Esophagus squamous epithelium (tissue), 5 donors: Measurements from ENCODE around the gene TCIRG1. TPM values are rescaled to one million over a fixed set of nuclear protein-coding genes. Genes with fewer than 3 reads are reported as not detected.

Experiments
- DNase-seq: peaks from one replicate; lab custom pipeline; 2025; lab: John Stamatoyannopoulos, UW
- H3K27ac ChIP-seq, 4 donors: fragments of 200-600 bp; sonication (generic); one replicate each; pipeline ENCODE4 v1.5.1; 2016 to 2019; ENCODE audit warnings: mild to moderate bottlenecking in 1 of 4
- H3K27me3 ChIP-seq, 4 donors: fragments of 200-600 bp; sonication (generic); 1 replicate in 3 of 4; 2 replicates in 1 of 4; pipeline versions ENCODE4 v1.5.1 to v1.6.0; 2017 to 2021; ENCODE audit warnings: antibody characterized with exemption in 1 of 4
- H3K36me3 ChIP-seq, 3 donors: fragments of 200-600 bp; sonication (generic); one replicate each; pipeline ENCODE4 v1.5.1; 2016 to 2019
- H3K4me1 ChIP-seq, 3 donors: fragments of 200-600 bp; sonication (generic); one replicate each; pipeline ENCODE4 v1.5.1; 2017 to 2019
- H3K4me3 ChIP-seq, 4 donors: fragments of 200-600 bp; sonication (generic); 1 replicate in 3 of 4; 2 replicates in 1 of 4; pipeline ENCODE4 v1.5.1; 2016 to 2019; ENCODE audit warnings: mild to moderate bottlenecking in 2 of 4, moderate library complexity in 1 of 4
- H3K9me3 ChIP-seq, 3 donors: fragments of 200-600 bp; sonication (generic); one replicate each; pipeline ENCODE4 v1.5.1; 2016 to 2019
- POLR2A ChIP-seq, 4 donors: fragments of 450-650 bp; IDR thresholded peaks; one replicate each; pipeline ENCODE4 v1.6.1; 2017; ENCODE audit warnings: antibody characterized with exemption in 4 of 4, mild to moderate bottlenecking in 4 of 4, moderate library complexity in 3 of 4
- WGBS, 2 donors: methylation state at CpG; one replicate each; pipeline ENCODE4 v1.1.5; 2018; 5-methylcytosine and 5-hydroxymethylcytosine counted together
- intact Hi-C: fragments of 100-400 bp; cut with DNase I; formaldehyde crosslinking; loops from one replicate; pipeline ENCODE4 v1.15.0; 2022
- total RNA-seq, 4 donors: library from RNA; depleted of rRNA; stranded (reverse); fragments of >200 nt; gene quantifications; one replicate each; pipeline ENCODE4 v1.1.0, GENCODE V29; 2016
- TF ChIP-seq, protein P1 (sequence below), 6 experiments: fragments of 450-650 bp in 4 of 6; fragments of 200-600 bp in 2 of 6; sonication (generic) in 2 of 6; IDR thresholded peaks; one replicate each; pipeline ENCODE4 v1.5.1; 2016 to 2019; ENCODE audit warnings: antibody characterized with exemption in 6 of 6, mild to moderate bottlenecking in 4 of 6, moderate library complexity in 4 of 6
- donor health status: DM: yes; HTN: yes; CAD: no.

Gene TCIRG1
- total RNA-seq, 4 donors from 2014 or later, result 46.6 to 70.5 (median 63.5) TPM

DNA sequence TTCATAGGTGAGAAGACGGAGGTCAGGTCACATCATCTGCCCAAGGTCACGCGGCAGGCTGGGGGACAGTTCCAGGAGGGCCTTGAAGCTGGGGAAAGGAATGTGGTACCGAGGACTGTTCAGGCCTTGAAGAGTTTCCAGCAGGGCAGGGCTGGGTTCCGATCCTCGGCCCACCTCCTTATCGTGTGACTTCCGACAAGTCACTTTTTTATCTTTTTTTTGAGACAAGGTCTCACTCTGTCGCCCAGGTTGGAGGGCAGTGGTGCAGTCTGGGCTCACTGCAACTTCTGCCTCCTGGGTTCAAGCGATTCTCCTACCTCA is 7.7 kb upstream of the TCIRG1 start:
- peaks cover 21 to 44% (median 25%) of the 10 kb centered on the region in 3 donors for H3K4me1 ChIP-seq
- no peaks in the 10 kb centered on the region for H3K9me3 ChIP-seq
- intact Hi-C loops, result no loop called here
- H3K27ac ChIP-seq, result peak overlapping the region; percentile 88 to 95 (median 89)
- no peaks in the 10 kb centered on the region for H3K27me3 ChIP-seq
- TF ChIP-seq, protein P1, sequence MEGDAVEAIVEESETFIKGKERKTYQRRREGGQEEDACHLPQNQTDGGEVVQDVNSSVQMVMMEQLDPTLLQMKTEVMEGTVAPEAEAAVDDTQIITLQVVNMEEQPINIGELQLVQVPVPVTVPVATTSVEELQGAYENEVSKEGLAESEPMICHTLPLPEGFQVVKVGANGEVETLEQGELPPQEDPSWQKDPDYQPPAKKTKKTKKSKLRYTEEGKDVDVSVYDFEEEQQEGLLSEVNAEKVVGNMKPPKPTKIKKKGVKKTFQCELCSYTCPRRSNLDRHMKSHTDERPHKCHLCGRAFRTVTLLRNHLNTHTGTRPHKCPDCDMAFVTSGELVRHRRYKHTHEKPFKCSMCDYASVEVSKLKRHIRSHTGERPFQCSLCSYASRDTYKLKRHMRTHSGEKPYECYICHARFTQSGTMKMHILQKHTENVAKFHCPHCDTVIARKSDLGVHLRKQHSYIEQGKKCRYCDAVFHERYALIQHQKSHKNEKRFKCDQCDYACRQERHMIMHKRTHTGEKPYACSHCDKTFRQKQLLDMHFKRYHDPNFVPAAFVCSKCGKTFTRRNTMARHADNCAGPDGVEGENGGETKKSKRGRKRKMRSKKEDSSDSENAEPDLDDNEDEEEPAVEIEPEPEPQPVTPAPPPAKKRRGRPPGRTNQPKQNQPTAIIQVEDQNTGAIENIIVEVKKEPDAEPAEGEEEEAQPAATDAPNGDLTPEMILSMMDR (IDR thresholded peaks at IDR 0.05), result no peak
- no peak for DNase-seq
- H3K36me3 ChIP-seq, result peaks cover 4 to 41% (median 10%) of the 10 kb centered on the region in 3 donors
- 13 to 14% methylated on average over 8 to 9 of the region's 10 CpGs for WGBS, 2 donors
- H3K4me3 ChIP-seq, result peak overlapping the region; percentile 67 to 93 (median 88)

DNA sequence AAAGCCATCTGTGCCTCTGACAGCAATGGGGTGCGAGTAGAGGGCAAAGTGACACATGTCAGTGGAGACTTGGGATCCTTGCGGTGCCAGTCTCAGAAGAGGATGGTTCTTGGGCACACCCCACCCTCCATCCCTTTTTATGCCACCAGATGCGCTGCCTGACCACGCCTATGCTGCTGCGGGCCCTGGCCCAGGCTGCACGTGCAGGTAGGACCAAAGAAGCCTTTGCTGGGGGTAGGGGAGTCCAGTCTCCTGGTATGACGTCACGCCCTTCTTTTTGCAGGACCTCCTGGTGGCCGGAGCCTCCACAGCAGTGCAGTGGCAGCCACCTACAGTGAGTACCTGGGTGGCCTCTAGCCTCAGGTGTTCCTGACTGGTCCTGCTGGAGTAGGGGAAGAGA is 6.8 kb upstream of the TCIRG1 start:
- 61 to 81% methylated on average over 3 to 6 of the region's 9 CpGs for WGBS, 2 donors
- H3K9me3 ChIP-seq, result no peaks in the 10 kb centered on the region
- peaks cover 4 to 49% (median 10%) of the 10 kb centered on the region in 3 donors for H3K36me3 ChIP-seq
- H3K27ac ChIP-seq, result peak overlapping the region in 2 of 4 donors; percentile 89 to 95
- DNase-seq, result no peak
- intact Hi-C loops, result no loop called here
- H3K27me3 ChIP-seq, result no peaks in the 10 kb centered on the region
- H3K4me3 ChIP-seq, result peak overlapping the region in 1 of 4 donors; percentile 82
- no peak for TF ChIP-seq POLR2A (IDR thresholded peaks at IDR 0.05)
- TF ChIP-seq, protein P1 (IDR thresholded peaks at IDR 0.05), result no peak
- peaks cover 28 to 53% (median 33%) of the 10 kb centered on the region in 3 donors for H3K4me1 ChIP-seq

DNA sequence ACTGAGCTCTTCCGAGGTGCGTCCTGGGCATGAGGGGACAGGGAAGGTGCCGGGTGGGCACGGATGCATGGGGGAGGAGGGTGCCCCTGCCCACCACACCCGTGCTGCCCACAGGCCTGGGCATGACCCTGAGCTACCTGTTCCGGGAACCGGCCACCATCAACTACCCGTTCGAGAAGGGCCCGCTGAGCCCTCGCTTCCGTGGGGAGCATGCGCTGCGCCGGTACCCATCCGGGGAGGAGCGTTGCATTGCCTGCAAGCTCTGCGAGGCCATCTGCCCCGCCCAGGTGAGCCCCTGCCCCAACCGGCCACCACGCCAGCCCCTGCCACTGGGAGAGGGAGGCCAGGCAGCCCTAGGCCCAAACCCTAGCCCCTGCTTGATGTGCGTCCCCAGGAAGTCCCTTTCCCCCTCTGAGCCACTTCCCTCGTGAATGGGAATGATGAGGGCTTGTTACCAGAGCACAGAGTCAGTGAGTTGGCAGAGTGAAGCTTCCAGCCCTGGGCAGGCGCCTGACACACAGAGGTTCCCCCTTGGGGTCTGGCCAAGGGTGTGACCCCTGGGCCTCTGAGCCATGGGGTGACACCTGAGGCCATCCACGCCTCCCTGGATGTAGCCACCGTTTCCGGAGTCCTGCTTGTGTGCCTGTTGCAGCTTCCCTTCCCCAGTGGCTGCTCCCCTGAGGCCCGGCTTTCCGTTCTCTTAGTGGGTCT is 5.7 kb upstream of the TCIRG1 start:
- TF ChIP-seq, protein P1 (IDR thresholded peaks at IDR 0.05), result no peak
- TF ChIP-seq POLR2A (IDR thresholded peaks at IDR 0.05), result no peak
- peak overlapping the region in 2 of 4 donors; percentile 13 to 25 for H3K27ac ChIP-seq
- WGBS, 2 donors, result 80% methylated on average over 1 of the region's 29 CpGs; no CpG with 5 or more reads in 1 of the 2 donors

DNA sequence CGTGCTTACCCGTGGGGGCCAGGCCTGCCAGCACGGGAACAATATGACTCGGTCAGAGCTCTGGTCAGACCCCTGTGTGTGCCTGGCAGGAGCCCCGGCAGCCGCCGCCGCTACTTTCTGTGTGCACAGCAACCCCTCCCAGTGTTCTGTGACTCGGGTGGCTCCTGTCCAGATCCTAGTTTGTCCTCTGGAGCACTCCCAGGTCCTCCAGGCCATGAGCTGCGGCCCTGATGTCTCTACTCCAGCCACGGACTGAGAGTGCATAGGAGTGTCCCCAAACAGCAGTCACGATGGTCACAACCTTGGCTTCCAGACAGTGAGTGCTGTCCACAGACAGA is 5.1 kb upstream of the TCIRG1 start:
- TF ChIP-seq, protein P1 (IDR thresholded peaks at IDR 0.05), result no peak
- no peak for TF ChIP-seq POLR2A (IDR thresholded peaks at IDR 0.05)
- no peaks in the 10 kb centered on the region for H3K9me3 ChIP-seq
- H3K27me3 ChIP-seq, result no peaks in the 10 kb centered on the region
- H3K4me3 ChIP-seq, result no peak overlapping the region
- H3K4me1 ChIP-seq, result peaks cover 45 to 70% (median 49%) of the 10 kb centered on the region in 3 donors
- peak overlapping the region in 1 of 4 donors; percentile 3 for H3K27ac ChIP-seq
- DNase-seq, result no peak
- peaks cover 4 to 49% (median 10%) of the 10 kb centered on the region in 3 donors for H3K36me3 ChIP-seq
- 83% methylated on average over 10 of the region's 12 CpGs; no CpG with 5 or more reads in 1 of the 2 donors for WGBS, 2 donors
- intact Hi-C loops, result no loop called here

More for the DNA sequence above, 5.7 kb upstream of the TCIRG1 start:
- peaks cover 40 to 65% (median 44%) of the 10 kb centered on the region in 3 donors for H3K4me1 ChIP-seq
- no peak overlapping the region for H3K4me3 ChIP-seq
- intact Hi-C loops, result no loop called here
- no peaks in the 10 kb centered on the region for H3K27me3 ChIP-seq
- peaks cover 4 to 49% (median 10%) of the 10 kb centered on the region in 3 donors for H3K36me3 ChIP-seq
- H3K9me3 ChIP-seq, result no peaks in the 10 kb centered on the region
- no peak for DNase-seq

DNA sequence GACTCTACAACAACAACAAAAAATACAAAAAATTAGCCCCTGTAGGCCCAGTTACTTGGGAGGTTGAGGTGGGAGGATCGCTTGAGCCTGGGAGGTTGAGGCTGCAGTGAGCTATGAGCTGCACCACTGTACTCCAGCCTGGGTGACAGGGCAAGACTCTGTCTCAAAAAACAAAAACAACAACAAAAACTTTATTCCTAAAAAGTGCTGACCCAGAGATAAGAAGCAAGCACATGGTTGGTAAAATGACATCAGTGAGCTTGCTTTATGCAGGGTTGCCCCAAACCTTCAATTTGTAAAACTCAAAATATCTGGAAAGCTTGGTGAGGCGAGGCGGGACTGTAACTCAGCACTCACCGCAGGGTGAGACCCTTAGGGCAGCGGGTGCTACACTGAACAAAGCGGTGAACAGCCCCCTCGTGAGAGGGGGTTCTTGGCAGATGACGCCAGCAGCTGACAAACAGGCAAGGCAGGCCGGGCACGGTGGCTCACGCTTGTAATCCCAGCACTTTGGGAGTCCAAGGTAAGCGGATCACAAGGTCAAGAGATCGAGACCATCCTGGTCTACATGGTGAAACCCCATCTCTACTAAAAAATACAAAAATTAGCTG is 3.5 kb upstream of the TCIRG1 start:
- Histone ChIP-seq H3K27me3 (no peaks in the 10 kb centered on the region), H3K36me3 (peaks cover 4 to 49% (median 10%) of the 10 kb centered on the region in 3 donors), H3K9me3 (no peaks in the 10 kb centered on the region), H3K4me3 (no peak overlapping the region), H3K4me1 (peaks cover 47 to 75% (median 56%) of the 10 kb centered on the region in 3 donors), H3K27ac (peak overlapping the region in 1 of 4 donors; percentile 90)
- whole genome bisulfite sequencing, 2 donors, result 80 to 84% methylated on average over 8 to 13 of the region's 13 CpGs
- TF ChIP-seq, protein P1 (IDR thresholded peaks at IDR 0.05), result no peak
- TF ChIP-seq POLR2A (IDR thresholded peaks at IDR 0.05), result no peak
- DNase-seq, result no peak
- intact Hi-C loops, result no loop called here
